Measurements from ENCODE around the gene DROSHA.

DROSHA gene

GRCh38 chr5:31478901-31479300 is 53.0 kb downstream of the DROSHA start:
- CTCF ChIA-PET, result interaction anchor here (1.4 kb wide), 1 partner anchor 10 kb away, joined by 4 read pairs; no protein-coding TSS in a partner anchor
- DNase-seq (ENCODE audit: extremely low spot score), result no peak
- POLR2A ChIA-PET, result no interaction called here
- no peak for TF ChIP-seq CTCF (IDR thresholded peaks at IDR 0.05; ENCODE audit: control extremely low read depth, extremely low read depth, low read depth, missing control alignments)

DNA sequence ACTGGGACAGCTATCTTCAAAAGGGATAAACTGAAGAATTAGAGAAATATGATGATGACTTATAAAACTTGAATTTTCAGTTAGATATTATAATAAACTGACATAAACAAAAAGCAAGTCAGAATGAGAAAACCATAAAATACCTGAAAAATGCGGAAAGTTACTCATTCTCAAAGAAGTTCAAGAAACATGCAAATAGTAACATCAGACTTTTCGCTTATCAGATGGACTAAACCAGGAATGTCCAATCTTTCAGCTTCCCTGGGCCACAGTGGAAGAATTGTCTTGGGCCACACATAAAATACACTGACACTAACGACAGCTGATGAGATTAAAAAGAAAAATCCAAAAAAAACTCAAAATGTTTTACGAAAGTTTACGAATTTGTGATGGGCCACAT is 53.9 kb downstream of the DROSHA start:
- no peak for DNase-seq (ENCODE audit: extremely low spot score)
- CTCF ChIA-PET, result no interaction called here
- POLR2A ChIA-PET, result no interaction called here
- TF ChIP-seq CTCF (IDR thresholded peaks at IDR 0.05; ENCODE audit: control extremely low read depth, extremely low read depth, low read depth, missing control alignments), result no peak

GRCh38 chr5:31477516-31477915 is 54.4 kb downstream of the DROSHA start:
- POLR2A ChIA-PET, result no interaction called here
- CTCF ChIA-PET, result no interaction called here
- no peak for TF ChIP-seq CTCF (IDR thresholded peaks at IDR 0.05; ENCODE audit: control extremely low read depth, extremely low read depth, low read depth, missing control alignments)
- DNase-seq (ENCODE audit: extremely low spot score), result no peak

DNA sequence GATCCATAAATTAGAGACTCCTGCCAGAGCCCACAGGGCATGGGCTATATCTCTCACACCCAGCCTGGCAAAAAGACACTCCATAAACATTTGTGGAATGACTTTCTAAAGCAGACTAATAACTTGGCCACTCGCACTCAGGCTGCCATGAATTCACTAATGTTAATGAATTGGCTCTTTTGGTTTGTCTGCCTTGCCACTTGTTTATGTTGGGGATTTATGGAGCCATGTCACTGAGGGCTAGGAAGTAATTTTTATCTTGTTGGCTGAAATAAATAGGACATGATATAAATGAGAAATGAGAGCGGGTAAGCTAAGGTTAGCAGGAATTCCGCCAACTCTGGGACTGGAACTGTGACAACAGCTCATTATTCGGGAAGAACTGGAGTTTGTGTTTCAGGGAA is 55.2 kb downstream of the DROSHA start:
- DNase-seq (ENCODE audit: extremely low spot score), result no peak
- TF ChIP-seq CTCF (IDR thresholded peaks at IDR 0.05; ENCODE audit: control extremely low read depth, extremely low read depth, low read depth, missing control alignments), result no peak
- ChIA-PET CTCF (interaction anchor here (0.7 kb wide), 1 partner anchor 9 kb away, joined by 3 read pairs; no protein-coding TSS in a partner anchor), POLR2A (no interaction called here)

- DNase-seq (ENCODE audit: extremely low spot score), result no peak
- TF ChIP-seq CTCF (IDR thresholded peaks at IDR 0.05; ENCODE audit: control extremely low read depth, extremely low read depth, low read depth, missing control alignments), result no peak
- CTCF ChIA-PET, result no interaction called here
- POLR2A ChIA-PET, result no interaction called here
Measured at GRCh38 chr5:31471916-31472315, 60.0 kb downstream of the DROSHA start.

DNA sequence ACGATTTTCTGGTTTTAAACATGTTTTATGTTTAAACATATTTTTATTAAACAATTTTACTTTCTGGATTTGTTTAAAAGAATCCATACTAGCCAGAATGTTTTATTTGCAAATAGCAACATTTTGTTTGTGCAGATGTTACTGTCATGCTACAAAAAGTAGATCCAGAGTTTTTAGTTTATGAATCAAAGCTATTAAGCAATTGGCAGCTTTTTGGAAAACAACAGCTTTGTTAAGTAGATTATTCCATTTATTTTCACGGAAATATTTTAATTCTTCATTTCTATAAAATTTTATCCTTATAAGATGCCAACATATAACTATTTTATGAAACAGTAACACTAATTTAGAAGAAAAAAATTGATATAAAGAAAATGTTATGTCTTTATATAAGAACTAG is 60.9 kb downstream of the DROSHA start:
- ChIA-PET CTCF (interaction anchor here (1.0 kb wide), 1 partner anchor 15 kb away, joined by 3 read pairs; no protein-coding TSS in a partner anchor), POLR2A (no interaction called here)
- DNase-seq (ENCODE audit: extremely low spot score), result no peak
- TF ChIP-seq CTCF (IDR thresholded peaks at IDR 0.05; ENCODE audit: control extremely low read depth, extremely low read depth, low read depth, missing control alignments), result no peak

GRCh38 chr5:31470608-31471007 is 61.3 kb downstream of the DROSHA start:
- ChIA-PET POLR2A (no interaction called here), CTCF (interaction anchor here (1.0 to 1.2 kb wide), 2 partner anchors 16 to 646 kb away, joined by 3 read pairs; no protein-coding TSS in a partner anchor)
- no peak for TF ChIP-seq CTCF (IDR thresholded peaks at IDR 0.05; ENCODE audit: control extremely low read depth, extremely low read depth, low read depth, missing control alignments)
- DNase-seq (ENCODE audit: extremely low spot score), result no peak
